ENCODE measurements around the gene ZNF697.
A peak's percentile ranks its signal among the peaks of the same experiment; 100 is the strongest.
"Not testable (repeated sequence)": the region's sequence is repeated elsewhere in the genome, so short reads cannot be mapped to it uniquely, and the experiment has no call there.

Gene ZNF697

DNA sequence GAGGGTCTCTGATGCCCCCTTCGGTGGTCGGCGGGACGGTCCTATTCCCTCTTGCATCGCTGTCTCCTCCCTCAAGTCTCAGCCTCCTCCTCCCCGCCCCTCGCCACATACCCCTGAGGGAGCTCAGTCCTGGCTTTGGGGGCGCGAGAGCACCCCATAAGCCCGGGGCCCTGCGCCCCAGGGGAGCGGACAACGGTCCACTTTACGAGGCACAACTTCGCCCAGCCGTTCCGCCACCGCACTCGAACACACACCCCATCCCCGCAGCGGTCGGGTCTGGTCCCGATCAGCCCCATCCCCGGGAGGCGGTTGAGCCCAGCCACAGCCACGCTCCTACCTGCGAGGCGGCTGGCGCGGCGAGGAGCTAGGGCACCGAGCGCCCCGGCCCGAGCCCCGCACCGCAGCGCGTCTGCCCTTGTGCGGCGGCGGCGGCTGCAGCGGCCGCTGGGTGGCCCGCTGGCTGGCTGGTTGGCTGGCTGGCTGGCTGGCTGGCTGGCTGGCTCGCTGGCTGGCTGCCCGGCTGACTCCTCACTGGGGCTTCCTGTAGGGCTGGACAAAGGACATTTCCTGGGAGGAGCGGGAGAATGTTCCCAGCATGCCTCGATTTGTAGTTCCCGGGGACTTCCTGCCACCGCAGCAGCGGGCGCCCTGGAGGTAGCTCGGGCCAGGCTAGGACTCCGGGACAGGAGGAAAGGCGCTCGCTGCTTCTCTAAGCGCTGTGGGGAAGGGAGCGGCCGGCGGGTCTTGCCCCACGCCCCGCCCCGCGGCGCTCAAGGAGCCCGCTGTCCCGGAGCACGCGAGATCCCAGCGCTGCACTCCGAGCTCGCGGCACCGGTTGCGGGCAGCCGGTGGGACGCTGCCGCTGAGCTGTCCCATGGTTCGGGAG, at the start of gene ZNF697:
TSS of gene ZNF697 (minus strand) at position 533 of the 886 bp plus-strand sequence. CDS start 22,166 bp downstream, outside the sequence.
- DNase-seq, result no peak

DNA sequence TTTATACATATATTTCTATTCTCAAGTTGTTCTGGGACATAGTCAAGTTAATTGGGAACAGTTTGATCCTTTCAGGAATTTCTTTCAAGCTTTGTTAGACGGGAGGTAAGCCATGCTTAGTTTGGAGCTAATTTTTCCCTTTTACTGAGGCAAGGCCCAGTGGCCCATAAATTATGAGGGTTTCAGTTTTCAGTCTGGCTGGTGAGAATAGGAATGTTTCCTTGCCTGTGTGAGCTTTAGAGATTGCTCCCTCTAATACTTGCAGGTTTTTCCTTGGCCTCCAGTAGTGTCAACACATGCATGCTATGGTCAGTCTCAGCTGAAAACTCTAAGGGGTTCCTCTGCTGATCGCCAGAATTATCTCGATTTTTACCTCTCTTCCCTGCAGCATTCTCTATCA, 49.5 kb upstream of the ZNF697 start:
- DNase-seq, result no peak

DNA sequence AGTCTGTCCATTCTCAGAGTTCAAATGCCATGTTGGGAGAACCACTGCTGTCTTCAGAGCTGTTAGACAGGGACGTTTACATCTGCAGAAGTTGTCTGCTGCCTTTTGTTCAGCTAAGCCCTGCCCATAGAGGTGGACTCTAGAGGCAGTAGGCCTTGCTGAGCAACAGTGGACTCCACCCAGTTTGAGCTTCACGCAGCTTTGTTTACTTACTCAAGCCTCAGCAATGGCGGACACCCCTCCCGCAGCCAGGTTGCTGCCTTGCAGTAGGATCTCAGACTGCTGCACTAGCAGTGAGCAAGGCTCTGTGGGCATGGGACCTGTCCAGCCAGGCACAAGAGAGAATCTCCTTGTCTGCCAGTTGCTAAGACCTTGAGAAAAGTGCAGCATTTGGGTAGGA, 48.8 kb upstream of the ZNF697 start:
- DNase-seq, result not testable (repeated sequence)

DNA sequence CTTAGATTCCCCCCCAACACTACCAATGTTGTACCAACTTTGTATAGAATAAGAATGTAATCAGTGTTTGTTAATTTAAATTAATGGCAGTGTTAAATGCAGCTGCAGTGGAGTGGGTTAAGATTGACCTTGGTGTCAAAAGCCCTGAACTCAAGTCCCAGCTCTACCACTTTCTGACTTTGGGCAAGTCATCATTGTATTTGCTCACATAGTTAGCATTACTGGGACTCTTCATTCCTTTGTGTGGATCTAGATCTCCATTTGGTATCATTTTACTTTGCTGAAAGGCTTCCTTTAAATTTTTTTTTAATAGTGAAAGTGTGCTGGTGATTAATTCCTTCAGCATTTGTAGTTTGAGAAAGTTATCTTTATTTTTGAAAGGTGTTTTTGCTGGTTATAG, 41.4 kb upstream of the ZNF697 start:
- no peak for DNase-seq

DNA sequence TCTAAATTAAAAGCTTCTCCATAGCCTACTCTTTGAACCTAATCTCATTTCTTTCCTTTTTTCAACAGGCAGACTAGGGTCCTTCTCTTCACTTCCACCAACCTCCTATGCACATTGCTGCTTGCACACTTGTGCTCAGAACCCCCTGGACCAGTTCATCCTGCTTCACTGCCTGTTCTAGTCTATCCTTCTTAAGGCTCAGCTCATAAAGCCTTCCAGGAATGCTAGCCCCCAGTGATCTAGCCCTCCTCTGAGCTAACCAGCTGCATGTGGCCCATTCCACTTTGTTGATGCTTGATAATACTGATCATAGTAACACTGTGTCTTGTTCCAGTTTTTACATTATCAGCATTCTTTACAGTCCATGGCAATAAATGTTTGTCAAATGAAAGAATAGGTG, 40.7 kb upstream of the ZNF697 start:
- no peak for DNase-seq

DNA sequence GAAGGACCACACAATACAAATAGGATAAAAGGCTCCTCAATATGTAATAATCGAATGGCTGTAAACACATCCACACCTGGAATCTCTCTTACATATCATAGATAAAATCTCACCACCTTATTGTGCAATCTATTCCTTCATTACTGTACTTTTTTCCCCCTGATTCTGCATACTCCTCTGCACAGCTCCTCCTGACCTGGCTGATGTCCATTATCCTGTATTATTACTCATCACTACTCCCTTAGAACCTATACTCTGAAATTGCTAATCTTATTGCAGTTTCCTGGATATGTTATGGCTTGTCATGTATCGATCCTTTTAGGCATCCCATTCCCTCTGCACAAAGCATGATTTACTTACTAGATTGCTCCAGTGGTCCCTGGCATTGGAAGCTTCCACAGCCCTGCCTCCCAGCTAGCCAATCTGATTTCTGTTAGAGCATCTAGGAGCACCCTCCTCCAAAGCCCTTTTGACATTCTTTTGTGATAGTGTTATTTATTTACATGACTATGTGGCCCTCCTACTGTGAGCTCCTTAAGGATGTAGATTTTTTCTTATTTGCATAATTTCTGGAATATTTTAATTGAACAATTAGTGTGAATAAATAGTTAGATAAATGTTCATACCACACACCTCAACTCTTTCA, 39.5 kb upstream of the ZNF697 start:
- DNase-seq, result no peak

DNA sequence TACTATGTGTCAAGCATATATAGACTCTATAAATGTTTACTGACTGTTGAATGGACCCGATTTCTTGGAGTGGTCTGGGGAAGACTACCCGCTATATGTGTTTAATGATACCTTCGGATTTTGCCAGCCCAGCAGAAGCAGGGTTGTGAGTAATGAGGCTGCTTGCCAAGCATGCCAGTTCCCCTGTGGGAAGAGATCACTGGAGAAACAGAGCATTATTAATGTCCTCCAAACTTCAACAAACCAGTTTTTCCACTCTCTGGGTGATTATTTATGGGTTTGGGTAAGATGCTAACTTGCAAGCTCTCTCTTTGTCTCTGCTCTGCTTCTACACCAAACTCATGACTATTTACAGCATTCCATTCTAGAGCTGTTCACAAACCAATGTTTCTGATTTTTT, 38.6 kb upstream of the ZNF697 start:
- DNase-seq, result no peak

DNA sequence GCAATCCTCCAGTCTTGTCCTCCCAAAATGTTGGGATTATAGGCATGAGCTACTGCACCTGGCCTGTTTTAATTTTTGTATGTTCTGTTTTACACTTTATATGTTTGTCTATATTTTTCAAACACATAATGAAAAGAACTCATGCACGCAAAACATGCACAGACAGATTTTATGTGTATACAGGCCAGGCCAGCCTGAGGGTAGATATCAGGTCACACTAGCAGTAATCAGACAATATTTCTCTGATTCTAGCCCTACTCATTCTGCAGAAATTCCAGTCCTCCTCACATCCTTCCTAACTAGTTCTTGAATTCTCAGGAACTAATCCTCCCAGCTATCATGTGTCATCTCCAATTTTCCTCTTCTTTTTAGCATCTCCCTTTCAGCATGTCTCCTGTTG, 35.8 kb upstream of the ZNF697 start:
- DNase-seq, result no peak

DNA sequence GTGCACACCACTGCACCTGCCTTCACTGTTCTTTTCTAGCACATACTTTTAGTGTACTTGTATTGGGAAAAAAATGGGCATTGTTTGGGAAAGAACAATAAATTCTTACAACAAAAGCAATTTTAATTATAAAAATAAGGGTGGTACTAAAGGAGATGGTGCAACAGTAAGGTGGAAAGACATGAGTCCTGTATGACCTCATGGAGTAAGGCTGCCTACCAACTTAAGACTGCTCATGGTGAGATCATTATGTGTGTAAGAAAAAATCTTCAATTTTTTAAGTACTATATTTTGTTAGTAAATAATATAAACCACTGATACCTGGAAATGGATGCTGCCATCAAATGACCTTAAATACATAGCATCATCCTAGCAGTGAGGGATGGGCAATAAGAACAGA, 34.1 kb upstream of the ZNF697 start:
- no peak for DNase-seq

DNA sequence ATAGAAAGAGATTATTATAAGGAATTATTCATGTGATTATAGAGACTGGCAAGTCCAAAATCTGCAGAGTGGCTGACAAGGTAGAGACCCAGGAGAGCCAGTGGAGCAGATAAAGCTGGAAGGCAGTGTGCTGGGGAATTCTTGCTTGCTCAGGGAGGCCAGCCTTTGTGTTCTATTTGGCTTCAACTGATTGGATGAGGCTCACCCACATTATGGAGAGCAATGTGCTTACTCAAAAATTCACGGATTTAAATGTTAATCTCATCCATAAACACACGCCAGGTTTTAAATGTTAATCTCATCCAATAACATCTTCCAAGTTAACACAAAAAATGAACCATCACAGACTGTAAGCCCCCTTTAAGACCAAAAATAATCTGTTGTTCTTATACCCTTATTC, 33.5 kb upstream of the ZNF697 start:
- no peak for DNase-seq

DNA sequence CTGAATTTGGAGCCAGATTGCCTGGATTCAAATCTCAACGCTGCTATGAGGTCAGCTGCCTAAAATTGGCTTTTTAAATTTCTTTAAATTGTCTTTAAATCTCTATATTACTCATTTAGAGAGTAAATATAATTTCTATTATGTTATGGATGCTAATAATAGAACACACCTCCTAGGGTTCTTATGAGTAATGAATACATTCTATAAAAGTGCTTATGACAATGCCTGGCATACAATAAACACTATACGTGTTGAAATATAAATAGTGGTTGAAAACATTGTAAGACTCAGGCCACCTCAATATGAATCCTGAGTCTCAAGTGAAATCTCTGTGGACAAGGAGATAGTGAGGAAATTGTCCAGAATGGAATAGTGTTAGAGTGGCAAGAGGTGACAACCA, 32.7 kb upstream of the ZNF697 start:
- no peak for DNase-seq

DNA sequence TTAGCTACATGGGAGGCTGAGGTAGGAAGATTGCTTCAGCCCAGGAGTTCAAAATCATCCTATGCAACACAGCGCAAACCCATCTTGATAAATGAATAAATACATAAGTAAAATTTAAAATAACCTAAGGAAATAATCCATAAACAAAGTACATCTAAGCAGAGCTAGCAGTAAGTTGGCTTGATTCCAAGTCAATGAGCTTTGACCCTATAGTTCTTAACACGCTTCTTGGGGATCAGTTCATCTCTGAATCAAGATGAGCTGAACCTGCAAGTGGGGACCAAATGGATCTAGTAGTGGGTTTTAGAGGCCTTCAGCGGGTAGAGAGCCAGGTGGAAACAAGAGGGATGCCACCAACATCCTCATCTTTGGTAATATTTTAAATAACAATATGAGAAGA, 32.1 kb upstream of the ZNF697 start:
- DNase-seq, result no peak

DNA sequence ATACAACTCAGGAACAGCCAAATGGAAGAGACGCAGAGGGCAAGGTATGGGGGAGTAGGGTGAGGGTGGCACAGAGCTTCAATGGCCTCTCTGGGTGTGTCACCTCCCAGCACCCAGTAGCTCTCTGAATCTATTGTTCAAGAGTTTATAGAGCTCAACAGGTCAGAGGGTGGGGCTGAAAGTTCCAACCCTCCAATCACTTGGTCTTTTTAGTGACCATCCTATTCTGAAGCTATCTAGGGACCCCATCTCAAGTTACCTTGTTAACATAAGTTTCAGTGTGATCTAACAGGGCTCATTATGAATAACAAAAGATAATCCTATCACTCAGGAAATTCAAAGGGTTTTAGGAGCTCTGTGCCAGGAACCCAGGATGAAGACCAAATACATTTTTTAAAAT, 31.2 kb upstream of the ZNF697 start:
- no peak for DNase-seq

DNA sequence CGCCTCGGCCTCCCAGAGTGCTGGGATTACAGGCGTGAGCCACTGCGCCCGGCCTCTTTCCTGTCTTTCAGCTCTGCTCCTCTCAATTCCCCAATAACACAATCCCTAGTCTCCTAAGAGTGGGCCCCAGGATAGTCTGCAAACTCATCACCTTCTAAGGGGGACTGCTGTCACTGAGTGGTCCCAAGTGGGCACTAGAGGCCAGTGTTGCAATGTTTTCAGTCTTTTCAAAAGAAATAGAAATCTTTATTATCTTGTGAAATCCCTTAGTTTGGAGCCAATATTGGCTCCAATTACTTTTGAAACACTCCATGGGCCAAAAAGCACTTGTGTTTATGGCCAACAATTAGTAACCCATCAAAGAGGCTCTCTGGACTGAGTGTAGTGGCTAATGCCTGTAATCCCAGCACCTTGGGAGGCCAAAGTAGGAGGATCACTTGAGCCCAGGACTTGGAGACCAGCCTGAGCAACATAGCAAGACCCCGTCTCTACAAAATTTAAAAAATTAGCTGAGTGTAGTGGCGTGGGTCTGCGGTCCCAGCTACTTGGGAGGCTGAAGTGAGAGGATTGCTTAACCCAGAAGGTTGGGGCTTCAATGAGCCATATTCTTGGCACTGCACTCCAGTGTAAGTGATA, 28.6 kb upstream of the ZNF697 start:
- no peak for DNase-seq

DNA sequence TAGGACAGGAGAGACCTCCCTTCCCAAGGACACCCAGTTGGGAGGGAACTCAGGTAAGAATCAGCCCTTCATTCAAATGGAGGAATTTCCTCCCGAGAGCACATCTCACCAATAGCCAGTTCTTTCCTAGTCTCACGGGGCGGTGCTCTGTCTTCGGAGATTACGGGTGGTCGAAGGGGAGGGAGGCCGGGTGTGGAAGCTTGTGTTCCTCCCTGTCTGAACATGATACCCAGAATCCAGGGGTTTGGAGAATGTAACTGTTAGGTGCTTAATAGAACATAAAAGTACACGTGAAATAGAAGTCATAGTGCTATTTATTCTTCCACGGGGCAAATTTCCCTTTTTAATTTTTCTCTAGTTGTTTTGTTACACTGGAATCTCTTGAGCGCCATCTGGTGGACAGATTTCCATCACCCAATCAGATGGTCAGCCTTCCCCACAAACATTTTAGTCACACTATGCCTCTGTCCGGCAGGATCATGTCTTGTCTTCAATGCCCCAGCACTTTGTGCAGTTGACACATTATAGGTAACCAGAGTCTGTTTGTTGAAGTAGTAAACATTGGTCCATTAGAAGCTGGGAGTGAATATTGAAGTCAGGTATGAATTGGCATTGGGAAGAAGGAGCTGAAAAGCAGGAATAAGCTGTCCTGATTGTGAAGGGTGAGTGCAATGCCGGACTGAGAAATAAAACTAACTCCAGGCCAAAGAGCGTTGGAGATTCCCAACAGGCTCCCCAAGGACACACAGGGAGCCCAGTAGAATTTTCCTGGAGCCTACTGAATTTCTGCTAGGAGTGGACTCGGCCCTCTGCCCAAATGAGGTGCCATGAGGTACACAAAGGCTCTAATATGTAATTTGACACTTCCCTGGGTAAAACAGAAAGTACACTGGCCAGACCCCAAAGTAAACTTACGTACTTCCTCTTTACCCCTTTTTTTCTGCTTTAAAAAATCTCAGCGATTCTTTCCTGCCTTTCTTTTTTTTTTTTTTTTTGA, 27.6 kb upstream of the ZNF697 start:
- DNase-seq, result peak; percentile 27

DNA sequence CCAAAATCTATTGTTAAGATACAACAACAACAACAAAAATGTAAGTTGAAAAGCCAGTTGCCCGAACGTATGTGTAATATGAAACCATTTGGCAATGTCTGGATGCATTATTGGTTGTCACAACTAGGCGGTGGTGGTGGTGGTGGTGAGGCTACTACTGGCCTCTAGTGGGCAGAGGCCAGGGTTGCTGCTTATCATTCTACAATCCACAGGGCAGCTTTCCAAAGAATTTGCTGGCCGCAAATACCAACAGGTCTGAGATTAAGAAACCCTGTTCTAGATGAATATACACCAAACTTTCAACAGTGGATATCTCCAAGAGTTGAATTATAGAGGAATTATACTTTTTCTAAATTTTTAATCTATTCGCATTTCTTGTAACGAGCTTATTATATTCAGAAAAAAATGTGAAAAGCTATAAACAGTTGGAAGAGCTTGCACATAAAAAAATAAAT, 26.8 kb upstream of the ZNF697 start:
- peak; percentile 0 for DNase-seq

DNA sequence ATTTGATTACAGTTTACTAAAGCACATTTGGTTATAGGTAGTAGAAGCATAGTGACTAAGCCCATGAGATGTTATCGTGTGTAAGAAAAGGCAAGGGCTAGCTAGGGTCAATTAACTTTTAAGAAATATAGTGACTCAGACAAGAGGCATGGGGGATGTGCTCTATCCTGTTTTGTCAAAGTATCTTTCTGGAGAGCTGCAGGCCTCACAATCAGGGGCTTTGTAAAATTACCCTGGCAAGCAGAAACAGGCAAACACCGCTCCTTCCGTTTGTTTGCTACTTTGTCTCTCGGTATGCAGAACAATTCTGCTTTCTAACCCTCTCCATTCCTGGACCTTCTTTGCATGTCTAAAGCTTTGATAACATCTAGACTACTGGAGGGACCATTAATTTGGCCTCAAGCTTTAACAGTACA, 26.1 kb upstream of the ZNF697 start:
- no peak for DNase-seq

DNA sequence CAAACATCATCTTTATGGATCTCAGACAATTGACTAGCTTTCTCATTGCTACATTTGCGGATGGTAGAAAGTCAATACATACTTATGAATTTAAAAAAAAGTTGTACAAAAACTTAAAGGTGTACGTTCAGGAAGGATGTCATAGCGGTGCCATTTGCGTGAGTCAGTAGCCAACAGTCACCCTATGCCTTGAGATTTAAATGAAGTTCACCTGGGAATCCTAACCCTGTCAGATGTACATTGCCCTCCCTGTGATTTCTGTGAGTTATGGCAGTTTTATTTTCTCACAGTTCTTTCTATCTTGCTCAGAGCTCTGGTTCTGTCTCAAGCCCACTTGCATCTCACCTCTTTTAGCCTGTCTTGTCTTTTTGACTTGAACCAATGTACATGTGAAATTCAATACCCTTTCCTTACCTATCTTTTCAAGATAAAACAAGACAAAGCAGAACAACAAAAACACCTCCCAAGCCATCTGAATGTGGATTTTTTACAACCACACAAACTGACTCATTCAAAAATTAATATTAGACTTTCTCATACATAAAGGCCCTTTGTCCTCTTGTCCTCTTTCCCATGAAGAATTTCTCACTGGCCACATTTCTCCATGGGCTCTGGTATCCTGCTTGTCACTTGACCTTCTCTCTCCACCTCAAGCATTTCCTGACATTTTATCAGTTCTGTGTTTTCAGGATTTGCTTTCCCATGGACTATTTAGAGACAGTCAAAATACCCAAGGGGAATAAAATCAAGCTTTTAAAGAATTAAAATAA, 25.3 kb upstream of the ZNF697 start:
- no peak for DNase-seq

DNA sequence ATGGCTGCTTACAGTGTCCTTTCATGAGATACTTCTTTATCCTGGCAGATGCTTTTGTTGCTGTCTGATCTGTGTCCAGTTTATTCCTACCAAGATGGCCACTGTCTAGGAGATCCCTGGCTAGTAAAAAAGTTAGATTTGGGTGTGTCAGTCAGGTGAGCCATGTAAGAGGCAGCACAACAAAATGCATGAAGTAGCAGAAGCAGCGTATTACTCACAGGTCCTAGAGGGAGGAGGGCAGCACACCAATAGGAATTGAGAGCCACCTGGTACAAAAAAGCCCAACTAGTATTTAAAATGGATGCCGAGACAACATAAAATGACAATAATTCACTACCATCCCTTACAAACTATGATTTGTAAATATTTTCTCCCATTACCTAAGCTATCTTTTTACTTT, 22.8 kb upstream of the ZNF697 start:
- DNase-seq, result no peak

DNA sequence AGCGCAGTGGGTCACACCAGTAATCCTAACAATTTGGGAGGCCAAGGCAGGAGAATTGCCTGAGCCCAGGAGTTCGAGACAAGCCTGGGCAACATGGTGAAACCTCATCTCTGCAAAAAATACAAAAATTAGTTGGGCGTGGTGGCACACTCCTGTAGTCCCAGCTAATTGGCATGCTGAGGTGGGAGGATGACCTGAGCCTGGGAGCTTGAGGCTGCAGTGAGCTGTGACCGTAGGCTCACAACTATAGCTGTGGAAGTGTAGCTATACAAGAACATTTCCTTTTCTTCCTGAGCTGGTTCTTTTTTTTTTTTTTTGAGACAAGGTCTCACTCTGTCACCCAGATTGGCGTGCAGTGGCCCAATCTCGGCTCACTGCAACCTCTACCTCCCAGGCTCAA, 19.1 kb upstream of the ZNF697 start:
- DNase-seq, result no peak

DNA sequence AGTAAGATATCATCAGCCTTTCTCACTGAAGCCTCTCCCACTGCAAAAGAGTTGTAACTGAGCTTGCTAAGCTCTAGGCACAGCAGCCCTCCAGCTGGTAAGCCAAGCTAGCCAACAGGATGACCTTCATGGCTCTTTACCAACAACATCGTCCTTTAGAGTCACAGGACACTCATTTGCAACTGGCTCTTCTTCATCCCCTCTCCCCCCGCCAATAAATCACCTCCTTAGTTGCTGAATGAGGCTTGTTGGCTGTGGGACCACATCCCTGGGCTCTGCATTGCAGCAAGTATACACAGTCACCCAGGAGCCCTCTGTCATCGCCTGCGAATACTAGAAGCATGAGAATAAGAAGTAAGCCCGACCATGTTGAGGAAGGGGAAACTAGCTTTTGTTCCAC, 16.0 kb upstream of the ZNF697 start:
- no peak for DNase-seq

DNA sequence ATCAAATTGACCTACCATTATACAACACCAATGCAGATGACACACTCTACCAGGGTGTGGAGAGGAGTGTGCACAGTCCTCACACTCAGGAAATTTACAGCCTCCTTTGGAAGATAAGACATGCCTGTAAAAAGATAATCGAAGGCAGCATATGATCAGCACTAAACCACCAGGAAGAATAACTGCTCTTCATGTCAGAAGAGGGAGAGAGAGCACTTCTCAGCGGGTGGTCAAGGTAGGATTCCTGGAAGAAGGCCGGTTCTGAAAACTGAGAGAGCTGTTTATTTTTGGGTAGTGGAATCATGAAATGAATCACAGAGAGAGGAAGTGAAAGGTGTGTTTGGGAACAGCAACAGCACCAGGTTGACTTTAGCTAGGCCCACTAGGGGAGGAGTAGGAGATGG, 14.0 kb upstream of the ZNF697 start:
- no peak for DNase-seq

Measured in stimulated activated naive CD4-positive, alpha-beta T cell treated with Interleukin-2 at 50 U/mL for 16 hours (primary cell).